Ishikawa (cell line): Measurements from ENCODE around the gene ZNF691.

Experiments used
- CEBPB ChIP-seq: IDR thresholded peaks from 2 replicates; pipeline ENCODE4 v1.6.1; 2012
- CREB1 ChIP-seq: IDR thresholded peaks from 2 replicates; pipeline ENCODE4 v1.6.1; 2012; ENCODE audit warnings: low read depth
- EGR1 ChIP-seq: IDR thresholded peaks from 2 replicates; pipeline ENCODE4 v1.6.1; 2012
- EP300 ChIP-seq: IDR thresholded peaks from 2 replicates; pipeline ENCODE4 v1.6.1; 2012; ENCODE audit warnings: borderline replicate concordance
- RAD21 ChIP-seq: IDR thresholded peaks from 2 replicates; pipeline ENCODE4 v1.6.1; 2012; ENCODE audit warnings: low read depth
- TAF1 ChIP-seq: IDR thresholded peaks from 2 replicates; pipeline ENCODE4 v1.6.1; 2012; ENCODE audit warnings: low read depth, mild to moderate bottlenecking
- TCF12 ChIP-seq: IDR thresholded peaks from 2 replicates; pipeline ENCODE4 v1.6.1; 2012; ENCODE audit warnings: low read depth
- TEAD4 ChIP-seq: IDR thresholded peaks from 2 replicates; pipeline ENCODE4 v1.6.1; 2012
- YY1 ChIP-seq: IDR thresholded peaks from 2 replicates; pipeline ENCODE4 v1.6.1; 2012; ENCODE audit warnings: low read depth
- ZBTB7A ChIP-seq: IDR thresholded peaks from 2 replicates; pipeline ENCODE4 v1.6.1; 2012; ENCODE audit warnings: low read depth
- TF ChIP-seq, protein P1 (sequence below): IDR thresholded peaks from 2 replicates; pipeline ENCODE4 v1.6.1; 2012

DNA sequence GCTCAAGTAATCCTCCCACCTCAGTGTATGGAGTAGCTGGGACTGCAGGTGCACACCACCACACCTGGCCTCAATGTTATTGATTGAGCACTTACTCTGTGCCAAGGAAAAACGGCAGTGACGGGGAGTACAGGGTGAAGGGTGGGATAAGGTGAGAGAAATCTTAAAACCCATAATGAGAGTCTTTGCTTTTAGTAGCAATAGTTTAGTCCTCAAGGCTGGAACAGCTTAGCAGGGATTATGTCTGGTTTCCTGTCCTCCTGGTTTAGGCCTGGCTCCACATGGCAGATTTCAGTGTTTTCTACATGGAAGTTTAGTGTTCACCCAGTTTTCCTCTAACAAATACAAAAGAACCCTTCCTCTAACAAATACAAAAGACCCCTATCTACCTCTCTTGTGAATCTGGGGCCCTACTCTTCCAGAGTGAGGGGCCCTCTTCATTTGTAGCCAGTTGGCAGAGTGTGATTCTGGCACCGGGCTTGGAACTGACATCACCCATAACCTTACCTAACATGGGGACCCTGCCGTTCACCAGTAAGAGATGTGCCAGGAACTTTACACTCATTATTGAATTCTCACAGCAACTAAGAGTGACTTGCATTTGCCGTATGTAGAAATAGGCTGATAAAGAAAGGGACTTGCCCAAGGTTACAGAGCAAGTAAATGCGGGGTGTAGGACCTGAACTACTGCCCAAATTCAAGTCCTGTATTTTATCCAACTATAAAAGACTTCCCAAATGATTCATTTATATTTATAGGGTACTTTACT, 6.9 kb downstream of the ZNF691 start:
- no peak for TF ChIP-seq TAF1
- no peak for TF ChIP-seq CREB1
- no peak for TF ChIP-seq RAD21
- no peak for TF ChIP-seq EP300
- no peak for TF ChIP-seq EGR1
- TF ChIP-seq, protein P1, sequence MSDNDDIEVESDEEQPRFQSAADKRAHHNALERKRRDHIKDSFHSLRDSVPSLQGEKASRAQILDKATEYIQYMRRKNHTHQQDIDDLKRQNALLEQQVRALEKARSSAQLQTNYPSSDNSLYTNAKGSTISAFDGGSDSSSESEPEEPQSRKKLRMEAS: no peak
- no peak for TF ChIP-seq YY1
- TF ChIP-seq ZBTB7A: no peak
- no peak for TF ChIP-seq CEBPB
- TF ChIP-seq TCF12: no peak
- TF ChIP-seq TEAD4: no peak
